Measurements from ENCODE around the gene LRRC10. TPM values are rescaled to one million over a fixed set of nuclear protein-coding genes. Genes with fewer than 3 reads are reported as not detected.

LRRC10 gene
- total and polyA plus RNA-seq, 10 of the 15 experiments (the other 5 are each of a cell fraction or from before 2014, with no cell fraction given), result not detected

DNA sequence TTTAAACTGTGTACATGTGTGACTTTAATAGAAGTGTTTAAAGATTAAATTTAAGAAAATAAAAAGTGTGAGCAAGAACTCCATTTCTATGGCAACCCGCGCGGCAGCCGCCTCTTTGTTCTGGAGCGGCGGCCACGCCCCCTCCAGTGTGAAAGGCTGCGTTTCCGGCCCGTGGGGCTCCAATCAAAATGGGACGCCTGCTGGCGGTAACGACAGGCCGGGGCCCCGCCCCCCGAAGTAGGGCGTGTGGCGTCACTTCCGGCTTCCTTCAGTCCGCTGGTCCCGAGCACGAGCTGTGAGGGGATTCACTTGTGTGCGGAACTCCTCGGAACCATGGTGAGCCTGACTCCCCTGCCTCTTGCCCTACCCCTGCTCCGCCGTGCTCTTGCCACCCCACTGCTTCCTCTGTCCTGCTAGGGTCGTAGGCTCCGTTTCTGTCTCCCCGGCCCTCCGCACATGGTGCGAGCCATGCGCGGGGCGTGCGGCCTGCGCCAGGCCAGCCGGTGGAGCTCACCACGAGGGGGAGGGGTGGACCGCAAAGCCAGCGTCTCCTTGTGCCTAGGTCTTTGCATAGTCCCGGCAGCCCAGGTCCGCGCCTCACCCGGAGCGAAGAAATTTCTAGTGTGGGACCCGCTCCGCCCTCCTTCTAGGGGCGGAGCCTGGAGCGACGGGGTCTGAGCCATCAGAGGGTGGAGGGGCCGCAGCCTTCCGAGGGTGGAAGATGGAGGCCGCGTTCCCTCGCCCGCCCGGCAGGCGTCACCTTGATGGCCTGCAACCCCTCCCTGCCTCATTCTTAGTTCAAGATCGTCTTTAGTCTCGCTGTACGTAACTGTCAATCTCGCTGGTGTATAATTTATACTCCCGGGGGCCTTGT is 25.3 kb downstream of the LRRC10 start, which contains the start of gene CCT2 (continued):
- TF ChIP-seq SMAD5 (IDR thresholded peaks at IDR 0.05; ENCODE audit: low read depth), result peak; percentile 95
- TF ChIP-seq, protein P1, sequence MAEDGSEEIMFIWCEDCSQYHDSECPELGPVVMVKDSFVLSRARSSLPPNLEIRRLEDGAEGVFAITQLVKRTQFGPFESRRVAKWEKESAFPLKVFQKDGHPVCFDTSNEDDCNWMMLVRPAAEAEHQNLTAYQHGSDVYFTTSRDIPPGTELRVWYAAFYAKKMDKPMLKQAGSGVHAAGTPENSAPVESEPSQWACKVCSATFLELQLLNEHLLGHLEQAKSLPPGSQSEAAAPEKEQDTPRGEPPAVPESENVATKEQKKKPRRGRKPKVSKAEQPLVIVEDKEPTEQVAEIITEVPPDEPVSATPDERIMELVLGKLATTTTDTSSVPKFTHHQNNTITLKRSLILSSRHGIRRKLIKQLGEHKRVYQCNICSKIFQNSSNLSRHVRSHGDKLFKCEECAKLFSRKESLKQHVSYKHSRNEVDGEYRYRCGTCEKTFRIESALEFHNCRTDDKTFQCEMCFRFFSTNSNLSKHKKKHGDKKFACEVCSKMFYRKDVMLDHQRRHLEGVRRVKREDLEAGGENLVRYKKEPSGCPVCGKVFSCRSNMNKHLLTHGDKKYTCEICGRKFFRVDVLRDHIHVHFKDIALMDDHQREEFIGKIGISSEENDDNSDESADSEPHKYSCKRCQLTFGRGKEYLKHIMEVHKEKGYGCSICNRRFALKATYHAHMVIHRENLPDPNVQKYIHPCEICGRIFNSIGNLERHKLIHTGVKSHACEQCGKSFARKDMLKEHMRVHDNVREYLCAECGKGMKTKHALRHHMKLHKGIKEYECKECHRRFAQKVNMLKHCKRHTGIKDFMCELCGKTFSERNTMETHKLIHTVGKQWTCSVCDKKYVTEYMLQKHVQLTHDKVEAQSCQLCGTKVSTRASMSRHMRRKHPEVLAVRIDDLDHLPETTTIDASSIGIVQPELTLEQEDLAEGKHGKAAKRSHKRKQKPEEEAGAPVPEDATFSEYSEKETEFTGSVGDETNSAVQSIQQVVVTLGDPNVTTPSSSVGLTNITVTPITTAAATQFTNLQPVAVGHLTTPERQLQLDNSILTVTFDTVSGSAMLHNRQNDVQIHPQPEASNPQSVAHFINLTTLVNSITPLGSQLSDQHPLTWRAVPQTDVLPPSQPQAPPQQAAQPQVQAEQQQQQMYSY (CRISPR knock-in tag; IDR thresholded peaks at IDR 0.05), result no peak
- no peak for TF ChIP-seq TBL1XR1 (IDR thresholded peaks at IDR 0.05; ENCODE audit: low read depth, low read length)
- peak; percentile 100 for TF ChIP-seq MYC (IDR thresholded peaks at IDR 0.05; ENCODE audit: insufficient read depth, insufficient read length, insufficient replicate concordance, low read length, severe bottlenecking)
- TF ChIP-seq, protein P2, sequence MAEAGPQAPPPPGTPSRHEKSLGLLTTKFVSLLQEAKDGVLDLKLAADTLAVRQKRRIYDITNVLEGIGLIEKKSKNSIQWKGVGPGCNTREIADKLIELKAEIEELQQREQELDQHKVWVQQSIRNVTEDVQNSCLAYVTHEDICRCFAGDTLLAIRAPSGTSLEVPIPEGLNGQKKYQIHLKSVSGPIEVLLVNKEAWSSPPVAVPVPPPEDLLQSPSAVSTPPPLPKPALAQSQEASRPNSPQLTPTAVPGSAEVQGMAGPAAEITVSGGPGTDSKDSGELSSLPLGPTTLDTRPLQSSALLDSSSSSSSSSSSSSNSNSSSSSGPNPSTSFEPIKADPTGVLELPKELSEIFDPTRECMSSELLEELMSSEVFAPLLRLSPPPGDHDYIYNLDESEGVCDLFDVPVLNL (IDR thresholded peaks at IDR 0.05; ENCODE audit: low read depth, low read length), result peak; percentile 58; the same call in 1 of the 2 replicates
- TF ChIP-seq POLR2AphosphoS5 (IDR thresholded peaks at IDR 0.05; ENCODE audit: low read length), result peak; percentile 99
- no peak for TF ChIP-seq FOXM1 (IDR thresholded peaks at IDR 0.05; ENCODE audit: low read depth, low read length)
- TF ChIP-seq, protein P3, sequence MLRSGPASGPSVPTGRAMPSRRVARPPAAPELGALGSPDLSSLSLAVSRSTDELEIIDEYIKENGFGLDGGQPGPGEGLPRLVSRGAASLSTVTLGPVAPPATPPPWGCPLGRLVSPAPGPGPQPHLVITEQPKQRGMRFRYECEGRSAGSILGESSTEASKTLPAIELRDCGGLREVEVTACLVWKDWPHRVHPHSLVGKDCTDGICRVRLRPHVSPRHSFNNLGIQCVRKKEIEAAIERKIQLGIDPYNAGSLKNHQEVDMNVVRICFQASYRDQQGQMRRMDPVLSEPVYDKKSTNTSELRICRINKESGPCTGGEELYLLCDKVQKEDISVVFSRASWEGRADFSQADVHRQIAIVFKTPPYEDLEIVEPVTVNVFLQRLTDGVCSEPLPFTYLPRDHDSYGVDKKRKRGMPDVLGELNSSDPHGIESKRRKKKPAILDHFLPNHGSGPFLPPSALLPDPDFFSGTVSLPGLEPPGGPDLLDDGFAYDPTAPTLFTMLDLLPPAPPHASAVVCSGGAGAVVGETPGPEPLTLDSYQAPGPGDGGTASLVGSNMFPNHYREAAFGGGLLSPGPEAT (IDR thresholded peaks at IDR 0.05; ENCODE audit: low read depth), result peak; percentile 78
- peak; percentile 95 for TF ChIP-seq TAF1 (IDR thresholded peaks at IDR 0.05; ENCODE audit: borderline replicate concordance, low read depth, low read length)
- TF ChIP-seq, protein P4, sequence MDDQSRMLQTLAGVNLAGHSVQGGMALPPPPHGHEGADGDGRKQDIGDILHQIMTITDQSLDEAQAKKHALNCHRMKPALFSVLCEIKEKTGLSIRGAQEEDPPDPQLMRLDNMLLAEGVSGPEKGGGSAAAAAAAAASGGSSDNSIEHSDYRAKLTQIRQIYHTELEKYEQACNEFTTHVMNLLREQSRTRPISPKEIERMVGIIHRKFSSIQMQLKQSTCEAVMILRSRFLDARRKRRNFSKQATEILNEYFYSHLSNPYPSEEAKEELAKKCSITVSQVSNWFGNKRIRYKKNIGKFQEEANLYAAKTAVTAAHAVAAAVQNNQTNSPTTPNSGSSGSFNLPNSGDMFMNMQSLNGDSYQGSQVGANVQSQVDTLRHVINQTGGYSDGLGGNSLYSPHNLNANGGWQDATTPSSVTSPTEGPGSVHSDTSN (IDR thresholded peaks at IDR 0.05; ENCODE audit: insufficient replicate concordance, low read depth, low read length), result peak; percentile 11
- TF ChIP-seq TCF3 (IDR thresholded peaks at IDR 0.05; ENCODE audit: borderline replicate concordance, insufficient read depth, low read depth, low read length), result 0 out of 2 replicates have a peak, but pooled peaks have one; percentile 54
- peak; percentile 99 for TF ChIP-seq POLR2A (IDR thresholded peaks at IDR 0.05; ENCODE audit: low read depth, low read length)
- peak; percentile 75; the same call in 1 of the 2 replicates for TF ChIP-seq ZBED1 (IDR thresholded peaks at IDR 0.05; ENCODE audit: borderline replicate concordance)
- peak; percentile 93; the same call in 1 of the 2 replicates for TF ChIP-seq RB1 (IDR thresholded peaks at IDR 0.05; ENCODE audit: borderline replicate concordance)

Measured in GM12878 (cell line).